IMR-90 (cell line): ENCODE data around the gene SLC39A11. TPM values are rescaled to one million over a fixed set of nuclear protein-coding genes. Genes with fewer than 3 reads are reported as not detected.

ENCODE experiments used
- CHD1 ChIP-seq: IDR thresholded peaks from 2 replicates; pipeline ENCODE4 v1.6.1; 2012; ENCODE audit warnings: low read depth, low read length, improper control_type of control experiment
- CTCF ChIP-seq: conservative IDR thresholded peaks from 2 replicates; pipeline ENCODE4 v1.5.1; 2012; ENCODE audit warnings: mild to moderate bottlenecking, low read depth, low read length, improper control_type of control experiment
- NFE2L2 ChIP-seq: fragments of 150-350 bp; IDR thresholded peaks from 2 replicates; pipeline ENCODE4 v1.6.1; 2016; ENCODE audit warnings: low read depth, mild to moderate bottlenecking, low read length
- polyA plus RNA-seq, 3 experiments: library from polyadenylated mRNA; depleted of rRNA; stranded (reverse); fragments of >200 nt; gene quantifications; 2 replicates each; pipeline ENCODE4 v1.2.3, GENCODE V29; 2012; ENCODE audit warnings: low replicate concordance in 1 of 3
- total RNA-seq: library from RNA; depleted of rRNA; stranded (reverse); fragments of >200 nt; gene quantifications from 2 replicates; pipeline ENCODE4 v1.2.3, GENCODE V29; 2012

The SLC39A11 gene
- total and polyA plus RNA-seq, 2 of the 4 experiments (the other 2 are of a cell fraction), result 8.8 to 14.3 TPM

GRCh38 chr17:73042809-73043685 lies 49.4 kb downstream of the SLC39A11 start (continued):
- TF ChIP-seq CTCF (no peak), CHD1 (no peak), NFE2L2 (no peak)
